RWPE1 (cell line): ENCODE measurements around the gene IKBKE.

Source experiments
- CTCF ChIA-PET: fragments of 350-600 bp; sonication (Branson Sonifier 250); formaldehyde crosslinking; extraction: SDS; loops from one replicate; lab custom pipeline; 2021; lab: Yijun Ruan, JAX
- POLR2A ChIA-PET: fragments of 400-600 bp; formaldehyde crosslinking; extraction: SDS; loops from one replicate; lab custom pipeline; 2020; ENCODE audit warnings: antibody characterized with exemption; ENCODE audit not compliant: low non-redundant PET; lab: Yijun Ruan, JAX
- DNase-seq: peaks from one replicate; pipeline ENCODE4 v3.0.0; 2012; ENCODE audit warnings: low spot score
- H3K27ac ChIP-seq: fragments of 450-650 bp; 2 replicates; pipeline ENCODE4 v1.5.1; 2017
- CTCF ChIP-seq: fragments of 450-650 bp; conservative IDR thresholded peaks from 2 replicates; pipeline ENCODE4 v1.5.1; 2017; ENCODE audit warnings: low read depth, mild to moderate bottlenecking

The IKBKE gene

GRCh38 chr1:206497363-206497762, 27.1 kb downstream of the IKBKE start:
- ChIA-PET CTCF (interaction anchor here (0.6 to 2.6 kb wide), 3 partner anchors 14 to 115 kb away, joined by 3 to 8 read pairs (median 5); no protein-coding TSS in a partner anchor), POLR2A (interaction anchor here (0.9 kb wide), 1 partner anchor 10 kb away, joined by 6 read pairs; the partner anchor contains the start of gene RASSF5)
- no peak for DNase-seq
- no peak overlapping the region for H3K27ac ChIP-seq
- no peak for TF ChIP-seq CTCF

GRCh38 chr1:206497774-206498173, 27.5 kb downstream of the IKBKE start:
- DNase-seq = no peak
- no peak for TF ChIP-seq CTCF
- no peak overlapping the region for H3K27ac ChIP-seq
- ChIA-PET CTCF (interaction anchor here (0.6 to 2.8 kb wide), 6 partner anchors 8 to 138 kb away, joined by 3 to 20 read pairs (median 6); partner anchors contain the start of gene DYRK3), POLR2A (no interaction called here)

- TF ChIP-seq CTCF = no peak
- CTCF ChIA-PET = interaction anchor here (0.6 to 2.8 kb wide), 7 partner anchors 9 to 137 kb away, joined by 3 to 20 read pairs (median 4); partner anchors contain the start of genes DYRK3 and RASSF5
- POLR2A ChIA-PET = interaction anchor here (0.5 to 1.0 kb wide), 3 partner anchors 29 to 38 kb away, joined by 3 to 5 read pairs (median 5); no protein-coding TSS in a partner anchor
- DNase-seq = peak; percentile 93
- H3K27ac ChIP-seq = no peak overlapping the region
These were observed 28.4 kb downstream of the IKBKE start for GRCh38 chr1:206498685-206499084.

GRCh38 chr1:206500046-206500445, 29.8 kb downstream of the IKBKE start:
- ChIA-PET POLR2A (no interaction called here), CTCF (interaction anchor here (1.2 to 2.8 kb wide), 2 partner anchors 10 to 20 kb away, joined by 4 to 20 read pairs; no protein-coding TSS in a partner anchor)
- TF ChIP-seq CTCF = no peak
- H3K27ac ChIP-seq = peak overlapping the region; percentile 76; the same call in 1 of the 2 replicates
- no peak for DNase-seq

DNA sequence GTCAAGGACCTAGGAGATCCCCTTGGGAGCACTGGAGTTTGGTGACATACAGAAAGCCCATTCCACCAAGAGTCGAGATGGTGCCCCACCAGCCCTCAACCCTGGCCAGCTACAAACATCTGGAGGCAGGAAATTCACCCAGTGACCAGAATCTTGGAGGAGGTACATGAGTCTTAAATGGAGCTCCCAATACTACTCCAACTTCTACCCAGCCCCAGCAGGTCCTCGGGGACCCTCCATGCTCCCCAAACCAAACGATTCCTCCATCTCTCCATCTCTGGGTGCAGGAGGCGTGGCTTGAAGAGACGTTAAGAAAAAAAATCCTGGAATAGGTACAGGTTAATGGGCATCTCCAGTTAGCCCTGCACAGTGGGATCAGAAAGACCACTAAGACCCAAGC, 31.6 kb downstream of the IKBKE start:
- ChIA-PET POLR2A (no interaction called here), CTCF (interaction anchor here (0.7 to 2.1 kb wide), 5 partner anchors 11 to 66 kb away, joined by 3 to 16 read pairs (median 3); no protein-coding TSS in a partner anchor)
- TF ChIP-seq CTCF = no peak
- peak overlapping the region; percentile 76 for H3K27ac ChIP-seq
- no peak for DNase-seq

DNA sequence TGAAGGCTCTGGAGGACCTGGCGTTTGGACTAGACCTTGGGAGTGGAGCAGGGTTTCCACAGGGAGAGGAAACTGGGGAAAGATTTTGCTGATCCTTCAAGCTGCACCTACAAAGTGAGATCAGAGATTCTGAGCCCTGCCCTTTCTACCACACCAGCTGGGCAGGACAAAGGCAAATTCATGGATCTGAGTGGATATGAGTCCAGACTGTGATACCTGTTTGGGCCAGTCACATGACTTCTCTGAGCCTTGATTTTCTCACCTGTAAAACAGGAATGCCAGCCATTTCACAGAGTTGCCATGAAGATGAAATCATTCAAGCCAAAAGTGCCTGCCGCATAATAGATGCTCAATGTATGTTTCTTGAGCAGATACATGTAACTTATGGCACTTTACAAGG, 32.1 kb downstream of the IKBKE start:
- peak overlapping the region; percentile 76; the same call in 1 of the 2 replicates for H3K27ac ChIP-seq
- TF ChIP-seq CTCF = no peak
- no peak for DNase-seq
- POLR2A ChIA-PET = no interaction called here
- CTCF ChIA-PET = interaction anchor here (0.8 to 2.5 kb wide), 4 partner anchors 12 to 81 kb away, joined by 3 to 16 read pairs (median 6); no protein-coding TSS in a partner anchor
